Mesenchymal stem cell (in vitro differentiated cells and primary cell): Measurements from ENCODE around the gene ZBTB16.

Experiments used
- DNase-seq: peaks from one replicate; pipeline ENCODE4 v3.0.0-alpha.2; 2013
- H2AFZ ChIP-seq: one replicate; pipeline ENCODE4 v1.6.1; 2013; ENCODE audit warnings: low read depth, mild to moderate bottlenecking, control low read depth, inconsistent platforms, low read length, moderate library complexity
- H2AK5ac ChIP-seq: 2 replicates; pipeline ENCODE4 v1.6.1; 2013; ENCODE audit warnings: low read length, moderate library complexity, mild to moderate bottlenecking, inconsistent platforms; ENCODE audit not compliant: severe bottlenecking
- H2BK120ac ChIP-seq: one replicate; pipeline ENCODE4 v1.6.1; 2013; ENCODE audit warnings: low read depth, mild to moderate bottlenecking, inconsistent platforms, low read length, moderate library complexity
- H2BK12ac ChIP-seq, 2 experiments: one replicate each; pipeline ENCODE4 v1.6.1; 2013; ENCODE audit warnings: inconsistent platforms in 2 of 2, low read length in 2 of 2, mild to moderate bottlenecking in 2 of 2, moderate library complexity in 2 of 2, control low read depth in 1 of 2
- H2BK15ac ChIP-seq: one replicate; pipeline ENCODE4 v1.6.1; 2013; ENCODE audit warnings: mild to moderate bottlenecking, low read depth, inconsistent platforms; ENCODE audit not compliant: poor library complexity, severe bottlenecking
- H2BK5ac ChIP-seq: 2 replicates; pipeline ENCODE4 v1.6.1; 2013; ENCODE audit warnings: low read depth, mild to moderate bottlenecking, low read length, control low read depth, inconsistent platforms; ENCODE audit not compliant: poor library complexity, severe bottlenecking
- H3K14ac ChIP-seq, 2 experiments: one replicate each; pipeline ENCODE4 v1.6.1; 2013; ENCODE audit warnings: inconsistent platforms in 2 of 2, low read length in 2 of 2, control low read depth in 1 of 2, mild to moderate bottlenecking in 1 of 2, moderate library complexity in 1 of 2
- H3K18ac ChIP-seq, 2 experiments: one replicate each; pipeline ENCODE4 v1.6.1; 2013; ENCODE audit warnings: inconsistent platforms in 2 of 2, low read length in 2 of 2, control low read depth in 1 of 2, low read depth in 1 of 2, mild to moderate bottlenecking in 1 of 2
- H3K23ac ChIP-seq, 2 experiments: one replicate each; pipeline ENCODE4 v1.6.1; 2013; ENCODE audit warnings: inconsistent platforms in 2 of 2, low read length in 2 of 2, mild to moderate bottlenecking in 2 of 2, moderate library complexity in 2 of 2, control low read depth in 1 of 2
- H3K27ac ChIP-seq: 2 replicates; pipeline ENCODE4 v1.5.1; 2013; ENCODE audit warnings: mild to moderate bottlenecking, moderate library complexity, low read length, control low read depth, inconsistent platforms; ENCODE audit not compliant: poor library complexity, severe bottlenecking
- H3K27me3 ChIP-seq, 2 experiments: 2 replicates each; pipeline versions ENCODE4 v1.6.1 to v1.7.0; 2013; ENCODE audit warnings: low read length in 2 of 2, mild to moderate bottlenecking in 2 of 2, moderate library complexity in 2 of 2, control low read depth in 1 of 2, inconsistent platforms in 1 of 2; ENCODE audit not compliant: control insufficient read depth in 1 of 2, insufficient read depth in 1 of 2
- H3K36me3 ChIP-seq, 2 experiments: 2 replicates each; pipeline versions ENCODE4 v1.6.1 to v1.7.0; 2013; ENCODE audit warnings: low read length in 2 of 2, control low read depth in 1 of 2, inconsistent platforms in 1 of 2, low read depth in 1 of 2, mild to moderate bottlenecking in 1 of 2; ENCODE audit not compliant: insufficient read depth in 2 of 2, control insufficient read depth in 1 of 2
- H3K4ac ChIP-seq, 2 experiments: one replicate each; pipeline ENCODE4 v1.6.1; 2013; ENCODE audit warnings: inconsistent platforms in 2 of 2, low read length in 2 of 2, mild to moderate bottlenecking in 2 of 2, moderate library complexity in 2 of 2, control low read depth in 1 of 2, low read depth in 1 of 2
- H3K4me1 ChIP-seq: 2 replicates; pipeline ENCODE4 v1.6.1; 2013; ENCODE audit warnings: low read depth, low read length, control low read depth; ENCODE audit not compliant: control insufficient read depth, insufficient read depth
- H3K4me2 ChIP-seq: 2 replicates; pipeline ENCODE4 v1.6.1; 2013; ENCODE audit warnings: low read length, mild to moderate bottlenecking, inconsistent platforms; ENCODE audit not compliant: poor library complexity, severe bottlenecking
- H3K4me3 ChIP-seq, 2 experiments: 2 replicates each; pipeline versions ENCODE4 v1.5.1 to v1.7.0; 2013; ENCODE audit warnings: low read length in 2 of 2, mild to moderate bottlenecking in 2 of 2, control low read depth in 1 of 2, low read depth in 1 of 2; ENCODE audit not compliant: insufficient read depth in 1 of 2
- H3K79me1 ChIP-seq: replicated peaks from 2 replicates; pipeline ENCODE4 v1.6.1; 2013; ENCODE audit warnings: mild to moderate bottlenecking, control low read depth, low read length, inconsistent platforms; ENCODE audit not compliant: poor library complexity, severe bottlenecking
- H3K9ac ChIP-seq: 2 replicates; pipeline ENCODE4 v1.7.0; 2013; ENCODE audit warnings: mild to moderate bottlenecking, low read length, moderate library complexity
- H3K9me3 ChIP-seq: 2 replicates; pipeline ENCODE4 v1.7.0; 2013; ENCODE audit warnings: mild to moderate bottlenecking, low read length; ENCODE audit not compliant: control insufficient read depth
- H4K8ac ChIP-seq: one replicate; pipeline ENCODE4 v1.6.1; 2013; ENCODE audit warnings: inconsistent platforms, mild to moderate bottlenecking, low read length, moderate library complexity
- H4K91ac ChIP-seq: one replicate; pipeline ENCODE4 v1.6.1; 2013; ENCODE audit warnings: mild to moderate bottlenecking, low read length, inconsistent platforms
- WGBS: methylation state at CpG from one replicate; pipeline ENCODE4 v1.1.7; 2013; ENCODE audit warnings: mixed read lengths; 5-methylcytosine and 5-hydroxymethylcytosine counted together

Gene ZBTB16

DNA sequence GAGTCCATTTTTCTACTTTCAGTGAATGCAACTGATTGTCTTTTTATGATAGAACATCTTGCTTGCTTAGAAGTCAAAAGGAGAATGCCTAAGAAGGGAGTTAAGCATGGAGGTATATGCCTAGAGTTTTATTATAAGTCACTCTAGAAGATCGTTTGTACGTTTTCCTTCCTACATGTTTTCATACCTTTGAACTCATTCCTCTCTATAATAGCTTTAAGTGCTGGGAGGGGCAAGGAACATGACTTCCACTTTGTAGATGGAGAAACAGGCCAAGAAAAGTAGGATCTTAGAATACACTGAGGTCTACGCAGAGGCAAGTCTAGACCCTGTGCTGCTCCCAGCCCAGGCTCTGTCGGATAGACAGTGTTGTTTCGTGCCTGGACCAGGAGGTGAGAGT is 114.3 kb downstream of the ZBTB16 start:
- Histone ChIP-seq H2AFZ (no peak overlapping the region), H2BK12ac (peak overlapping the region in 1 of 2 experiments; percentile 29), H2BK5ac (no peak overlapping the region), H2AK5ac (no peak overlapping the region), H3K9ac (no peak overlapping the region), H3K4me3 (no peak overlapping the region), H3K27ac (no peak overlapping the region), H2BK15ac (no peak overlapping the region), H4K8ac (no peak overlapping the region), H3K27me3 (peaks cover 92 to 97% of the 10 kb centered on the region in 2 experiments), H3K18ac (no peak overlapping the region), H2BK120ac (no peak overlapping the region), H3K9me3 (no peaks in the 10 kb centered on the region), H3K14ac (no peak overlapping the region), H3K23ac (no peak overlapping the region), H3K4ac (peak overlapping the region in 1 of 2 experiments; percentile 11), H4K91ac (no peak overlapping the region), H3K79me1 (no peaks in the 10 kb centered on the region), H3K4me1 (peaks cover 6% of the 10 kb centered on the region), H3K4me2 (no peak overlapping the region), H3K36me3 (no peaks in the 10 kb centered on the region)
- 96% methylated on average over 3 of the region's 5 CpGs for WGBS
- no peak for DNase-seq

GRCh38 chr11:114174712-114175495 is 115.4 kb downstream of the ZBTB16 start:
- Histone ChIP-seq H3K79me1 (no peaks in the 10 kb centered on the region), H2AFZ (no peak overlapping the region), H3K27ac (no peak overlapping the region), H3K14ac (no peak overlapping the region), H2BK120ac (no peak overlapping the region), H3K36me3 (no peaks in the 10 kb centered on the region), H2BK12ac (peak overlapping the region; percentile 19 to 20), H3K4ac (no peak overlapping the region), H4K8ac (no peak overlapping the region), H3K4me1 (peaks cover 6% of the 10 kb centered on the region), H3K18ac (no peak overlapping the region), H2AK5ac (no peak overlapping the region), H2BK5ac (no peak overlapping the region), H2BK15ac (no peak overlapping the region), H3K9me3 (no peaks in the 10 kb centered on the region), H3K9ac (no peak overlapping the region), H3K4me2 (no peak overlapping the region), H3K27me3 (peaks cover 95 to 97% of the 10 kb centered on the region in 2 experiments), H3K4me3 (no peak overlapping the region), H3K23ac (no peak overlapping the region), H4K91ac (no peak overlapping the region)
- 100% methylated on average over 2 of the region's 3 CpGs for WGBS
- no peak for DNase-seq

GRCh38 chr11:114175706-114176105 is 116.2 kb downstream of the ZBTB16 start:
- H3K9ac ChIP-seq, result no peak overlapping the region
- H3K23ac ChIP-seq, result no peak overlapping the region
- no peak overlapping the region for H2AK5ac ChIP-seq
- H3K4me1 ChIP-seq, result peaks cover 6% of the 10 kb centered on the region
- no peak overlapping the region for H2BK15ac ChIP-seq
- no peak overlapping the region for H4K8ac ChIP-seq
- no peak overlapping the region for H2BK120ac ChIP-seq
- no peaks in the 10 kb centered on the region for H3K9me3 ChIP-seq
- no peak overlapping the region for H3K18ac ChIP-seq
- no peak overlapping the region for H3K4me2 ChIP-seq
- H3K4ac ChIP-seq, result peak overlapping the region in 1 of 2 experiments; percentile 26
- H3K27ac ChIP-seq, result no peak overlapping the region
- no peak overlapping the region for H3K4me3 ChIP-seq
- peaks cover 97% of the 10 kb centered on the region in 2 experiments for H3K27me3 ChIP-seq
- no peak overlapping the region for H2BK5ac ChIP-seq
- H4K91ac ChIP-seq, result no peak overlapping the region
- H3K36me3 ChIP-seq, result no peaks in the 10 kb centered on the region
- H3K14ac ChIP-seq, result no peak overlapping the region
- no peak overlapping the region for H2AFZ ChIP-seq
- WGBS, result 83% methylated on average over 6 of the region's 6 CpGs
- no peaks in the 10 kb centered on the region for H3K79me1 ChIP-seq
- H2BK12ac ChIP-seq, result peak overlapping the region; percentile 38 to 80
- DNase-seq, result no peak

GRCh38 chr11:114176321-114176720 is 116.8 kb downstream of the ZBTB16 start:
- WGBS, result 93% methylated on average over 8 of the region's 8 CpGs
- no peak overlapping the region for H2AFZ ChIP-seq
- peaks cover 97% of the 10 kb centered on the region in 2 experiments for H3K27me3 ChIP-seq

More at GRCh38 chr11:114176321-114176720, 116.8 kb downstream of the ZBTB16 start:
- H3K4ac ChIP-seq, result no peak overlapping the region
- peaks cover 5% of the 10 kb centered on the region for H3K4me1 ChIP-seq
- no peak overlapping the region for H2BK120ac ChIP-seq
- H3K18ac ChIP-seq, result peak overlapping the region; percentile 12 to 46
- H3K9ac ChIP-seq, result no peak overlapping the region
- peak overlapping the region; percentile 64 for H4K91ac ChIP-seq
- H3K9me3 ChIP-seq, result no peaks in the 10 kb centered on the region
- no peak for DNase-seq
- H3K36me3 ChIP-seq, result no peaks in the 10 kb centered on the region
- H4K8ac ChIP-seq, result no peak overlapping the region
- no peak overlapping the region for H3K14ac ChIP-seq
- H3K79me1 ChIP-seq, result no peaks in the 10 kb centered on the region
- H3K4me3 ChIP-seq, result no peak overlapping the region
- H2BK15ac ChIP-seq, result no peak overlapping the region
- no peak overlapping the region for H3K4me2 ChIP-seq
- H2BK5ac ChIP-seq, result no peak overlapping the region
- no peak overlapping the region for H3K23ac ChIP-seq
- no peak overlapping the region for H2AK5ac ChIP-seq
- peak overlapping the region in 1 of 2 experiments; percentile 15 for H2BK12ac ChIP-seq
- H3K27ac ChIP-seq, result no peak overlapping the region
